ENCODE data around the gene KLF16.

KLF16 gene

DNA sequence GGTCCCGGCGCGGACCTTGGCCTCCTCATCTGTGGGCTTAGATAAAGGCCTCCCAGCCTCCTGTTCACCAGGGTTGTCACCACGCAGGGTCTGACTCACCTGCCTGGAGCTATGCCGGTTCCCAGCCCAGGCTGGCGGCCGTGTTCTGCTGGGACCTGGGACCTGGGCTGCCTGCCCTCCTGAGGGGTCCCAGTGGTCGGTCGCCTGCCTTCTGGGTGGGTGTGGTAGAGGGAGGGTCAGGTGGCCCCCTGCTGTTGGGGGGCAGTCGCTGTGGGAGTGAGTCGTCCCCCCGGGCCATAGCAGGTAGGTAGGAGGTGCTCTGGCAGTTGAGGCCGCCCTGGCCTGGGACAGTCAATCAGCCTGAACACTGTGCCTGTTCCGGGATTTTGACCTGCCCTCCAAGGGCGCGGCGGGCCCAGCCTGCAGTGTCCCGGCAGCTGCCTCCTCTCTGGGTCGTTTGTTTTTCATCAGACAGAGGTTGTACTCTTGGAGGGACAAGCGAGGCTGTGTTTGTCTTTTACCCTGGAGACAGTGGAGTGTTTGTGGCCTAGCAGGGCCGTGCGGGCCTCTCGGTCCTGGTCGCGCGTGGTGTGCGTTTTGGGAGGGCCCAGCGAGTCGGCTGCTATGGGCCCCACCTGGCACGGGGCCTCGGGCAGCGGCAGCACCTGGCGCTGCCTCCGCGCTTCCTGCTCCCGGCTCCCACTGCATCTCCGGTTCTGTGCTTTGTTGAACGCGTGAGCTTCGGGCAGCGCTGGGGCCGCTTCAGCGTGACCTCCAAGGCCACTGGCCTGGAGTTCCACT is 44.4 kb upstream of the KLF16 start:
- H3K27ac ChIP-seq, result peak overlapping the region; percentile 82
- TF ChIP-seq, protein P1, sequence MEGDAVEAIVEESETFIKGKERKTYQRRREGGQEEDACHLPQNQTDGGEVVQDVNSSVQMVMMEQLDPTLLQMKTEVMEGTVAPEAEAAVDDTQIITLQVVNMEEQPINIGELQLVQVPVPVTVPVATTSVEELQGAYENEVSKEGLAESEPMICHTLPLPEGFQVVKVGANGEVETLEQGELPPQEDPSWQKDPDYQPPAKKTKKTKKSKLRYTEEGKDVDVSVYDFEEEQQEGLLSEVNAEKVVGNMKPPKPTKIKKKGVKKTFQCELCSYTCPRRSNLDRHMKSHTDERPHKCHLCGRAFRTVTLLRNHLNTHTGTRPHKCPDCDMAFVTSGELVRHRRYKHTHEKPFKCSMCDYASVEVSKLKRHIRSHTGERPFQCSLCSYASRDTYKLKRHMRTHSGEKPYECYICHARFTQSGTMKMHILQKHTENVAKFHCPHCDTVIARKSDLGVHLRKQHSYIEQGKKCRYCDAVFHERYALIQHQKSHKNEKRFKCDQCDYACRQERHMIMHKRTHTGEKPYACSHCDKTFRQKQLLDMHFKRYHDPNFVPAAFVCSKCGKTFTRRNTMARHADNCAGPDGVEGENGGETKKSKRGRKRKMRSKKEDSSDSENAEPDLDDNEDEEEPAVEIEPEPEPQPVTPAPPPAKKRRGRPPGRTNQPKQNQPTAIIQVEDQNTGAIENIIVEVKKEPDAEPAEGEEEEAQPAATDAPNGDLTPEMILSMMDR (conservative IDR thresholded peaks at IDR 0.05), result no peak

DNA sequence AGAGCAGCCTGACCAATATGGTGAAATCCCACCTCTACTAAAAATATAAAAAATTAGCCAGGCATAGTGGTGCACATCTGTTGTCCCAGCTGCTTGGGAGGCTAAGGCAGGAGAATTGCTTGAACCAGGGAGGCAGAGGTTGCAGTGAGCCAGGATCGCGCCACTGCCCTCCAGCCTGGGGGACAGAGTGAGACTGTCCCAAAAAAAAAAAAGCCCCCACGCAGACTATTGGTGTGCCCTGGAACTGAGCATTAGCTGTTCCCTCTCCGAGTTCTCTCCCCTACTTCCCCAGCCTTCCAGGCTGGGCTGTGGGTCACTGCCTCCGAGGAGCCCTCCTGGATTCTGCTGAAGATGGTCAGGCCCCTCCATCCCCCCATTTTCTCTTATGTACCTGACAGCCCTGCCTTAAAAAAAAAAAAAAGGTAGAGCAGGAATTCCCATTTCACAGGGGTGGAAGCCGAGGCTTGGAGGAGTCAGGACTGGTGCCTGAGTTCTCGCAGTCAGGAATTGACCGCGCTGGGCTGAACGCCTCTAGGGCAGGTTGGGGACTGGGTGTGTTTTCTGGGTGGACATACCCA is 43.7 kb upstream of the KLF16 start:
- TF ChIP-seq, protein P1 (conservative IDR thresholded peaks at IDR 0.05), result no peak
- H3K27ac ChIP-seq, result peak overlapping the region; percentile 82

DNA sequence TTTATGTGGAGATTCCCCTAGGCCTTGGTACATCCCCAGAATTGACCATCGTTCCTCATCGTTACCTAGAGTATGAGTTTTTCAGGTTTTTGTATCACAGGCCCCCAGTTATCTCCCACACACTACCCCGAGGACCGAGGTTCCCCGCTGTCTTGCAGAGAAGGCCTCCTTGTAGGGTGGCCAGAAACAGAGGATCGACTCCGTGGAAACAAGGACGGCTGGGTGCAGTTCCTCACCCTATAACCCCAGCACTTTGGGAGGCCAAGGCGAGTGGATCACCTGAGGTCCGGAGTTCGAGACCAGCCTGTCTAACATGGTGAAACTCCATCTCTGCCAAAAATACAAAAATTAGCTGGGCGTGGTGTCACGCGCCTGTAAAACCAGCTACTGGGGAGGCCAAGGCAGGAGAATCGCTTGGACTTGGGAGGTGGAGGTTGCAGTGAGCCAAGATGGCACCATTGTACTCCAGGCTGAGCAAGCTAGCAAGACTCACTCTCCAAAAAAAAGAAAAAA is 42.5 kb upstream of the KLF16 start:
- TF ChIP-seq, protein P1 (conservative IDR thresholded peaks at IDR 0.05), result no peak
- peak overlapping the region; percentile 95 for H3K27ac ChIP-seq

DNA sequence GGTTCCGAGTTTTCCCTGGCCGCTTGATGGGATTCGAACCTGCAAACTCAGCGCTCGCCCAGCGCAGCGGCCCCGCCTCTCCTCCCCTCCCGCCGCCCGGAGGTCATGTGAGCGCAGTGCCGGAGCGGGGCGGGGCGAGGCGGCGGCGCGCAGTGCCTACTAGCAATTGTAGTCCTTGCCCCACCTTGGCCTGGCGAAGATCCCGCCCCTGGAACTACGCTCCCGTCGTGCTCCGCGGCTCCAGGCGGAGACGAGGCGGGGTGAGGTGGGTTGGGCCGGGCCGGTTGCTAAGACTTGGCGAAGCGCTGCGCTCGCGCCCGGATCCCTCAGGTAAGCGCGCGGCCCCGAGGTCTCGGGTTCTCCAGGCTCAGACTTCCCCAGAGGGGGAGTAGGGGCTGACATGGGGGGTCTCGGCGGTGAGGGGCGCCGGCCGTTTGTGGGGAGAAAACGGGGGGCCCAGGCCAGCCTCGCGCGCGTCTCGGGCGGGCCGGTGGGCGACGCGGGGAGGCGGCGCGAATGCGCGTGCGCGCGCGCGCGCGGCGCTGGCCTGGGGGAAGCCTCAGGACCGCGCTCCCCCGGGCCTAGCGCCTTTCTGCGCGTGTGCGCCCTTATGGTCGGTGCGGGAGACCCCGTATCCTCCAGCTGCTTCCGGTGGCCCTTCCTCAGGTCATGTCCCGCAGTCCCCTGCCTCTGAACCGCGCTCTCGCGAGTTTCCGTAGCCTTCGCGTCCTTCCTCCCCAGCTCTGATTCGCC is 41.9 kb upstream of the KLF16 start, which contains the start of the genes ADAT3 and SCAMP4:
ADAT3 (plus strand) TSS at position 290 of the 753 bp plus-strand sequence. CDS start 6,649 bp downstream, outside the sequence.
SCAMP4 (plus strand) TSS at position 290 of the 753 bp plus-strand sequence. CDS start 9,621 bp downstream, outside the sequence.
- TF ChIP-seq, protein P1 (conservative IDR thresholded peaks at IDR 0.05), result no peak
- peak within 1 kb of the TSS; percentile 95 for H3K27ac ChIP-seq

DNA sequence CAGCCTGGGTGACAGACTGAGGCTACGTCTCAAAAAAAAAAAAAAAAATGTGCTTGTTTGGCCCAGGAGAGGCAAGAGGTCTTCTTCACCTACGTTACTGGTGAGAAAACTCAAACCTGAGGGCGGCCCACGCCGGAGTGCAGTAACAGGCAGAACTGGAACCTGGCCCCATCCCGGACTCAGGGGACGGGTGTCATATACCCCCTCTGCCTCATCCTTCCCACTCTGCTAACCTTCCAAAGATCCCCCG is 41.4 kb upstream of the KLF16 start:
- H3K27ac ChIP-seq, result peak overlapping the region; percentile 95
- TF ChIP-seq, protein P1 (conservative IDR thresholded peaks at IDR 0.05), result no peak

DNA sequence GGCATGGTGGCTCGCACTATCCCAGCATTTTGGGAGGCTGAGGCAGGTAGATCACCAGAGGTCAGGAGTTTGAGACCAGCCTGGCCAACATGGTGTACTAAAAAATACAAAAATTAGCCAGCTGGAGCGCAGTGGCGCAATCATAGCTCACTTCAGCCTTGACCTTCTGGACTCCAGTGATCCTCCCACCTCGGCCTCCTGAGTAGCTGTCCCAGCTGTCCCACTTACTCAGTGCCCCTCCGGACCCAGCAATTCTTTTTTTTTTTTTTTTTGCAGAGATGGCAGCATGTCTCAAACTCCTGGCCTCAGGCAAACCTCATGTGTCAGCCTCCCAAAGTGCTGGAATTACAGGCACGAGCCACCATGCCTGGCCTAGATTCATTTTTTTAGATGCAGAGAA is 39.5 kb upstream of the KLF16 start:
- peak overlapping the region; percentile 95; the same call in 1 of the 2 replicates for H3K27ac ChIP-seq
- TF ChIP-seq, protein P1 (conservative IDR thresholded peaks at IDR 0.05), result no peak

DNA sequence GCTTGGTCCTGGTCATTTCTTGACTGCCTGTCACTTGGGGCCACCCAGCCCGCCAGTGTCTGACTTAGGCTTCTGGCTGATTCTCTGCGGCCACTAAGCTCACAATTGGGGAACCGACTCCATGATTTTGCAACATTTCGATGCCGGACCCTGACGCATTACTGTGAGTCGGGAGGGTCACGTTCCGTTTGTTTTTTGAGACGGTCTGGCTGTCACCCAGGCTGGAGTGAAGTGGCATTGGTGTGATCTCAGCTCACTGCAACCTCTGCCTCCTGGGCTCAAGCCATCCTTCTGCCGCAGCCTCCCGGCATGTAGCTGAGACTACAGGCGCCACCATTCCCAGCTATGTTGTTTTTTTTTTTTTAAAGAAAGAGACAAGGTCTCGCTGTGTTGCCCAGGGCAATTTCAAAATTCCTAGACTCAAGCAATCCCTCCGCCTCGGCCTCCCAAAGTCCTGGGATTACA is 38.6 kb upstream of the KLF16 start:
- TF ChIP-seq, protein P1 (conservative IDR thresholded peaks at IDR 0.05), result no peak
- no peak overlapping the region for H3K27ac ChIP-seq

Data from VCaP (cell line).